T-helper 1 cell treated with Interleukin-12 subunit alpha and Interleukin-12 subunit beta and Interleukin-4 antibody, amounts not matched to agents 30 μg/mL and 1 μg/mL, for 36 hours (primary cell): ENCODE results near the gene TEX261.

ENCODE experiments used
- H3K27ac Mint-ChIP-seq: one replicate; pipeline ENCODE4 v1.8.0; 2021; ENCODE audit warnings: mild to moderate bottlenecking, mixed read lengths
- H3K27me3 Mint-ChIP-seq: one replicate; pipeline ENCODE4 v1.8.0; 2021; ENCODE audit warnings: low read depth, mixed read lengths
- H3K36me3 Mint-ChIP-seq: one replicate; pipeline ENCODE4 v1.8.0; 2021; ENCODE audit warnings: low read depth, mixed read lengths
- H3K4me1 Mint-ChIP-seq: one replicate; pipeline ENCODE4 v1.8.0; 2021; ENCODE audit warnings: low read depth, mixed read lengths
- H3K4me3 Mint-ChIP-seq: one replicate; pipeline ENCODE4 v1.8.0; 2021; ENCODE audit warnings: mild to moderate bottlenecking, moderate library complexity, mixed read lengths
- H3K9me3 Mint-ChIP-seq: one replicate; pipeline ENCODE4 v1.8.0; 2021; ENCODE audit warnings: mixed read lengths

Gene TEX261

DNA sequence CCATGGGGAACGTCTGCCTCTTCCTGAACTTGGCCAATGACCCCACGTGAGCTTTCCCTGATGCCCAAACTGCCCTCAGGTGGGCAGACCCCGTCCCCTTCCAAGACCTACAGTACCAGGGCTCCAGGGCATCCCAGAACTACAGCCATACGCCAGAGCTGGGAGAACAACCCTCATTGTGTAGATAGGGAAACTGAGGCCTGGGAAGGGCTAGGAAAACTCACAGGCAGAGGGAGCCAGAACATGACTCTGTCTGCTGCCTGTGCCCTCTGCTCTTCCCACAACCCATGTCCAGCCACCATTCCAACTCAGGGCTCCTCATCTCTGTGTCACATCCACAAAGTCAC lies 33.1 kb downstream of the TEX261 start:
- peaks cover 23% of the 10 kb centered on the region for H3K27me3 Mint-ChIP-seq
- peaks cover 6% of the 10 kb centered on the region for H3K4me1 Mint-ChIP-seq
- no peaks in the 10 kb centered on the region for H3K9me3 Mint-ChIP-seq
- H3K4me3 Mint-ChIP-seq, result no peak overlapping the region
- H3K27ac Mint-ChIP-seq, result no peak overlapping the region
- no peaks in the 10 kb centered on the region for H3K36me3 Mint-ChIP-seq

DNA sequence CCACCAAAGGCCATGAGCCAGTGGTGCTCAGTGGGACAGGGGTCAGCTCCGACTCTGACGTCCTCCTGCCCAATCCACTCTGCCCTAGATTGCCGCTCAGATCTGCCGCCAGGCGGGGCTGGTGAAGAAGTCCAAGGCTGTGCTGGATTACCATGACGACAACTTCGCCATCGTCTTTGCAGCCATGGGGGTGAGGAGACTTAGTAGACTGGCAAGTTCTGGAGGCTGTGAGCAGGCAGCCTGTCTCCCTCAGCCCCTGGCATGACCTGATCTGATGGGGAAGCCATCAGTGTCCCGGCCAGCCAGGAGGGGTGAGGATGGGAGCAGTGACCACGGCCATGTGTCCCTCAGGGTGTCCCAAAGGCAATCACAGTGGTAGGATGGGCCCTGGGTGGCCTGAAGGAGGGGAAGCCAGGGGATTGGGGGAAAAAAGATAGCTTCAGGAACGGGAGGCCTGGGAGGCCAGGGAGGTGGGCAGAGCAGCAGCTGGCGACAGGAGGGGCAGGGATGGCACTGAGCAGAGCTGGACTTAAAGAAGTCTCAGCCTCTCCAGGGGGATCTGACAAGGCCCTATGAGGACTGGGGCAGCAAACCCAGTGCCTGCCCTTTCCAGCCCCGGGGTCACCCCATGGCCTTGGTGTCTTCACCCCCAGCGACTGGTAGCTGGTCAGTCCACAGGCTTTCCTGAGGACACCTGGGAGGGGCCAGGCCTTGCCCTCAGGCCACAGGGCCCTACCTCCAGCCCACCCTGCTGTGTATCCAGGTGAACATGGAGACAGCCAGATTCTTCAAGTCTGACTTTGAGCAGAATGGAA lies 33.6 kb downstream of the TEX261 start:
- Mint-ChIP-seq H3K27ac (no peak overlapping the region), H3K9me3 (no peaks in the 10 kb centered on the region), H3K4me3 (no peak overlapping the region), H3K4me1 (peaks cover 6% of the 10 kb centered on the region), H3K36me3 (no peaks in the 10 kb centered on the region), H3K27me3 (peaks cover 27% of the 10 kb centered on the region)

DNA sequence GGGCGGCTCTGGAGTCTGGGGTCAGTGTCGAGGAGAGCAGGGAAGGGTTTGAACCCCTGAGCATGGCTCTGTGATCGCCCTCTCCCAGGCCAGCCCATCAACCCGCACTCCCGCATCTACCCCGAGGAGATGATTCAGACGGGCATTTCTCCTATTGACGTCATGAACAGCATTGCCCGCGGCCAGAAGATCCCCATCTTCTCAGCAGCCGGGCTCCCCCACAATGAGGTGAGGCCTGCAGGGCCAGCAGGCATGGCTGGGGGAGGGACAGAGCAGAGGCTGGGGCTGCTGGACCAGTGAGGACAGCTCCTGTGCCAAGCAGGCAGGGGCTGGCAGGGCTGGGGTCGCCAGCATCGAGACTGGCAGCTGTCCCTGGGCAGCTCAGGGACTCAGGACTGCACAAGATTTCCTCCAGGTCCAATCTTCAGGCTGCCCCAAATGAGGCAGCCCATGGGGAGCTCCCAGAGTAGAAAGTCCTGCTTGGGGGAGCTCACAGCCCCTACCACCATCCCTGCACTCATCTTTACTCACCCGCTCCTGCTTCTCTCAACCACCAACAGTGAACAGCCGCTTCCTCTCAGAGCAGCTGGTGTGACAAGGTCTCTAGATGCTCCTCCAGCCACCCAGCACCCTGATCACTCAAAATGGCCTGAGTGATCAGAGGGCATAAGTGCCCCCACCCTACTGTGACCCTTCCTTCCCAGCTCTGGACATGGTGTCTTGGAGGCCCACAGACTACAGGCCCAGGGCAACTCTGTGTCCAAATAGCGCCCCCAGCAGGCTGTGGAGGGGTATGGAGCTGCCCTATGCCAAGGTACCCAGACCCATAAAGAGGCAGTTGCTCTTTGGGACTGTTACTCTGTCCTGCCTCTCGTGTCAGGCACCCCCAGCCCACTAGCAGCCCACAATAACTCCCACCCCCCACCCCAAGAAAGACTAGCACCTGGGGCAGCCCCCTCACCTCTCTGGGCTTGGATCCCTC lies 34.5 kb downstream of the TEX261 start:
- Mint-ChIP-seq H3K27me3 (peaks cover 33% of the 10 kb centered on the region), H3K9me3 (no peaks in the 10 kb centered on the region), H3K27ac (no peak overlapping the region), H3K4me1 (peaks cover 5% of the 10 kb centered on the region), H3K36me3 (no peaks in the 10 kb centered on the region), H3K4me3 (no peak overlapping the region)

DNA sequence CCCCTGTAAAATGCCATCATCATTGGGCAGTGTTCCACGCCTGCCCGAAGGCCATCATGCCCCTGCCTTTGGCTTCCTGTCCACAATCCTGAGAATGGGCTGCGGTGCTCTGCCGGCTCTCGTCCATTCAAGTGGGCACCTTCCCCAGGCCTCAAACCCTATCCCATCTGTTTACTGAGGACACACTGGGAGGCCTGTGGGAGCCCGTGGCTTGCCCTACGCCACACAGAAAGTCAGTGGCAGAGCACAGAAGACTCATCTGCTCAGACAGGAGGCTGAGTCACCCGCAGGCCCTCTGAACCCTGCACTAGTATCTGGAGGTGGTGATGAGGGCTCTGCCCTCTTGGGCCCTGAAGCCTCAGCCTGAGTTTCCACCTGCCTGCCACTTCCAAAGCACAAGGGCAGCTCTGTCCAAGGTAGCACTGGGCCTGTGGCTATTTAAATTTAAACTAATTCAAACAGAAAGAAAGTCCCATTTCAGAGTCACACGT lies 35.4 kb downstream of the TEX261 start:
- no peaks in the 10 kb centered on the region for H3K36me3 Mint-ChIP-seq
- H3K4me1 Mint-ChIP-seq, result peaks cover 2% of the 10 kb centered on the region
- H3K4me3 Mint-ChIP-seq, result no peak overlapping the region
- H3K9me3 Mint-ChIP-seq, result no peaks in the 10 kb centered on the region
- H3K27me3 Mint-ChIP-seq, result peaks cover 36% of the 10 kb centered on the region
- no peak overlapping the region for H3K27ac Mint-ChIP-seq

DNA sequence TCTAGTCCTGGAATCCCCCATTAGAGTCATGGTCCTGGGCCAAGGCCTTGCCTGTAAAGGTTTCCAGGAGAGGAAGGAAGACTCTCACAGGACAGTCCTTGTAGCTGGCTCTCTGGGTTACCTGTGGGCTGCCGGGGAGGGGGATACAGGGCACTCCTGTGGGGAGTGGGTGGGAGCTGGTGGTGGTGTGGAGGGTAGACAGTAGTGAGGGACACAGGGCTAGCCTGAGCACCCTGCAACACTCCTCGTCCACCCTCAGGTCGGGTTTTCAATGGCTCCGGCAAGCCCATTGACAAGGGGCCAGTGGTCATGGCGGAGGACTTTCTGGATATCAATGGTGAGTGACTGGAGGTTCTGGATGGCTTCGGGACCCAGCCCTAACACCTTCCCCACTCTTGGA lies 35.9 kb downstream of the TEX261 start:
- Mint-ChIP-seq H3K4me1 (peaks cover 2% of the 10 kb centered on the region), H3K4me3 (no peak overlapping the region), H3K27me3 (peaks cover 36% of the 10 kb centered on the region), H3K9me3 (no peaks in the 10 kb centered on the region), H3K27ac (no peak overlapping the region), H3K36me3 (no peaks in the 10 kb centered on the region)

DNA sequence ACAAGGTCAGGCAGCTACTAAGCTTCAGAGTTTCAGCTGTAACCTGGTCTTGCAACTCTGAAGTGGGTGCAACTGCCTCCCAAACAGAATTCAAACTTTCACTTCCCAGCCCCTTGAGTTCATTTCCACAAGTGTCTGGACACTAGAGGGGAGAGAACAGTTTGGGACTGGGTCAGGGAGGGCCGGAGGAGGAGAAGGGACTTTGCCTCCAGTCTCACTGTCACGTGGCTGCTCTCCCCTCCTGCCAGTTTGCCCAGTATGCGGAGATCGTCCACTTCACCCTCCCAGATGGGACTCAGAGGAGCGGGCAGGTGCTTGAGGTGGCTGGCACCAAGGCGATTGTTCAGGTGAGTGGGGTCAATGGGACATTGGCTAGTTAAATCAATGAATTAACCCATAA lies 36.9 kb downstream of the TEX261 start:
- peaks cover 32% of the 10 kb centered on the region for H3K27me3 Mint-ChIP-seq

DNA sequence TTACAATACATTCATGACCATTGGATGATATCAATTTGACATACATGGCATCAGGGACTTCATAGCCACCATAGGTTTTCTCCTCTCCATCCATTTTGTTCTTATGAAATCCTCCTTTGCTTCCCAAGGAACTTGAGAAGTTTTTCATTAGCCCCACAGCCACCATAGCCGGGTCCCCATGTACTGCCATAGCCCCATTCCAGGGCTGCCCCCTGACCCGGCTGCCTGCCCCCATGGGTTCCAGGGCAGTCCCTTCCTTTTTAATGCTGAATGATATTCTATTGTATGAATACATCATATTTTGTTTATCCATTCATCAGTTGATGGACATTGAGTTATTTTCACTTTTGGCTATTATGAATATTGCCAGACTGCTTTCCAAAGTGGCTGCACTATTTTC lies 38.5 kb downstream of the TEX261 start:
- H3K4me3 Mint-ChIP-seq, result no peak overlapping the region
- H3K27me3 Mint-ChIP-seq, result peaks cover 29% of the 10 kb centered on the region
- peaks cover 2% of the 10 kb centered on the region for H3K4me1 Mint-ChIP-seq
- H3K36me3 Mint-ChIP-seq, result no peaks in the 10 kb centered on the region
- H3K27ac Mint-ChIP-seq, result no peak overlapping the region
- H3K9me3 Mint-ChIP-seq, result no peaks in the 10 kb centered on the region

More for the DNA sequence above, 36.9 kb downstream of the TEX261 start:
- no peaks in the 10 kb centered on the region for H3K36me3 Mint-ChIP-seq
- no peak overlapping the region for H3K27ac Mint-ChIP-seq
- peaks cover 2% of the 10 kb centered on the region for H3K4me1 Mint-ChIP-seq
- no peak overlapping the region for H3K4me3 Mint-ChIP-seq
- H3K9me3 Mint-ChIP-seq, result no peaks in the 10 kb centered on the region

DNA sequence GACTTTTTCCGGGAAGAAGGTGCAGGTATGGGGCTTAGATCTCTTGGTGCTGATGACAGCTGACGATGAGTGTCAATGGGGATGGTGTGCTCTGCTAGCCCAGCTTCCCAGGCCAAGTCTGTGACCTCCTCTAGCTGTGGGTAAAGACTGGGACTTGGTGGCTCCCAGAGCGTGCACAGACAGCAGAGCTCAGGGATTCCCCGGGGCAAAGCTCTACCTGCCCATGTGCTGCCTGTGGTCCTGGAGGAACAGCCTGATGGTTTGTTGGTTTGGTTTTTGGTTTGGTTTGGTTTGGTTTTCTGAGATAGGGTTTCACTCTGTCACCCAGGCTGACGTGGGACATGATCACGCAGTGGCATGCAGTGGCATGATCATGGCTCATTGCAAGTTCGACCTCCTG lies 39.8 kb downstream of the TEX261 start:
- no peaks in the 10 kb centered on the region for H3K36me3 Mint-ChIP-seq
- no peak overlapping the region for H3K4me3 Mint-ChIP-seq
- peaks cover 2% of the 10 kb centered on the region for H3K4me1 Mint-ChIP-seq
- no peak overlapping the region for H3K27ac Mint-ChIP-seq
- H3K27me3 Mint-ChIP-seq, result peaks cover 34% of the 10 kb centered on the region
- no peaks in the 10 kb centered on the region for H3K9me3 Mint-ChIP-seq

DNA sequence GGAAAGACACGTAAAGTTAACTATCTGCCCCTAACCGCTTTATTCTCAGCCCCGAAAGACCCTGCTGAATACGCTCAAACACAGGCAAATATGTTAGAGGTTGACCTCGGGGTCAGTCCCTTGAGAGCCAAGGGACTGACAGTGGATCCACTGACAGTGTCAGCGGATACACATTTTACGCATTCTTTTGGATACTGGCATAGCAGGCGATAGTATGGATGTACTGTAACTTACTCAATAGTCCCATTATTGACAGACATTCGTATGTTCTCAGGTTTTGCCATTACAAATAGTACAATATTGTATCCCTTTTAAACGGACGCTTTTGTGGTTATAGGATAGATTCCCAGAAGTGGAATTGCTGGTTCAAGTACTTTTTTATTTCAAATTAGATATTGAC lies 45.6 kb downstream of the TEX261 start:
- H3K4me3 Mint-ChIP-seq, result no peak overlapping the region
- H3K36me3 Mint-ChIP-seq, result no peaks in the 10 kb centered on the region
- H3K27me3 Mint-ChIP-seq, result peaks cover 30% of the 10 kb centered on the region
- H3K27ac Mint-ChIP-seq, result no peak overlapping the region
- no peaks in the 10 kb centered on the region for H3K9me3 Mint-ChIP-seq
- peaks cover 14% of the 10 kb centered on the region for H3K4me1 Mint-ChIP-seq

DNA sequence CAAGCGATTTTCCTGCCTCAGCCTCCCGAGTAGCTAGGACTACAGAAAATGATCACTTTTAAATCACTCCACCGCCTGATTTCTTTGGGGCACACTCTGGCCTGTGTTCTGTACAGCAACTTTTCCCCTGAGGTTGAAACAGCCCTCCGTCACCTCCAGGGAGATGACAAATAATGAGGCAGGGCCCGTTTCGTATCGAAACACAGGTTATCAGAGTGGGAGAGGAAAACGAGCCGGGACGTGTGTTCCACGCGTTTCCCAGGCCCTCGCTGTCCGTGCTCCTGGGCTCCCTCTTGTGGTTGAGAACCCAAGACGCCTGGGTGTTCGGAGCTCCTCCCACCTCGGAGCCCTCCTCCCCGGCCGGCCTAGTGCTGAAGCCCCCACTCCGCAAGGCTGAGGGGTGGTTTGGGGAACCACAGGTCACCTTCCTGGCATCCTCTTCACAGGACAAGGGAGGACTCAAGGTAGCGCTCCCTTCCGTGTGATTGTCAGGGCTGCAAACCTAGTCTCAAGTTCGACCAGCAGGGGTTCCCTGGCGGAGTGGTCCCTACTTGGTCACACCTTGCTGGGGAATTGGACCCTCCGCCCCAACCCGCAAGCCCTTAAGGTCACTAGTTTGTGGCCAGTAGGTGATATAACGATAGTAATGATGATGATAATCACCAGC lies 46.2 kb downstream of the TEX261 start:
- peaks cover 14% of the 10 kb centered on the region for H3K4me1 Mint-ChIP-seq
- no peaks in the 10 kb centered on the region for H3K36me3 Mint-ChIP-seq
- peaks cover 26% of the 10 kb centered on the region for H3K27me3 Mint-ChIP-seq
- H3K27ac Mint-ChIP-seq, result no peak overlapping the region
- peak overlapping the region; percentile 71 for H3K4me3 Mint-ChIP-seq
- H3K9me3 Mint-ChIP-seq, result no peaks in the 10 kb centered on the region

DNA sequence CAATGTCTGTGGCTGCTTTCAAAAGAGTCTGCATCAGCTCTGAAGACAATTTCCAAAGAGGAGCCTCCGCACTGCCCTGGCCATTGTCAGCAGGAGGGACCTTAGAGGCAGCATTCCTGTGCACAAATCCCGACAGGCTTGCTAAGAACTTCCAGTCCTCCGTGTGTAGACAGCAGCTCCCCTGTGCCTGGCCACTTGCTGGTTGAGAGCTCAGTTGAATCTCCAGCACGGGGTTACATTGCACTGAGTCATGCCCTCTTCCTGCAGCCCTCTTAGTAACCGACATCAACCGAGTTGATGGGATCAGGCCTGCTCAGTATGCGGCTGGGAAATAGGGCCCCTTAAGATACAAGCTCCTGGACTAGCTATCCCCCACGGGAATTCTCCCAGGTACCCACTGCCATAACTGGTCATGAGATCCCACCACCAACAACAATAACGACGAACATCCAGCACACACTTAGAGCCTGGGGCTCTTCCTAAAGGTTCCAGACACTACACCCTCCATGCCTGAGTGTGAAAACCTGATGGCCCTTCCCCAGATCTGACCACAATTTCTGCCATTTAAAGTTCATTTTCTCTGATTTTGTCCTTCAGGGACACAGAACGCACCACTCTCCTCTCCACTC lies 47.0 kb downstream of the TEX261 start:
- Mint-ChIP-seq H3K9me3 (no peaks in the 10 kb centered on the region), H3K27me3 (peaks cover 22% of the 10 kb centered on the region), H3K4me1 (peaks cover 14% of the 10 kb centered on the region), H3K4me3 (peak overlapping the region; percentile 71), H3K36me3 (no peaks in the 10 kb centered on the region), H3K27ac (peak overlapping the region; percentile 5)

DNA sequence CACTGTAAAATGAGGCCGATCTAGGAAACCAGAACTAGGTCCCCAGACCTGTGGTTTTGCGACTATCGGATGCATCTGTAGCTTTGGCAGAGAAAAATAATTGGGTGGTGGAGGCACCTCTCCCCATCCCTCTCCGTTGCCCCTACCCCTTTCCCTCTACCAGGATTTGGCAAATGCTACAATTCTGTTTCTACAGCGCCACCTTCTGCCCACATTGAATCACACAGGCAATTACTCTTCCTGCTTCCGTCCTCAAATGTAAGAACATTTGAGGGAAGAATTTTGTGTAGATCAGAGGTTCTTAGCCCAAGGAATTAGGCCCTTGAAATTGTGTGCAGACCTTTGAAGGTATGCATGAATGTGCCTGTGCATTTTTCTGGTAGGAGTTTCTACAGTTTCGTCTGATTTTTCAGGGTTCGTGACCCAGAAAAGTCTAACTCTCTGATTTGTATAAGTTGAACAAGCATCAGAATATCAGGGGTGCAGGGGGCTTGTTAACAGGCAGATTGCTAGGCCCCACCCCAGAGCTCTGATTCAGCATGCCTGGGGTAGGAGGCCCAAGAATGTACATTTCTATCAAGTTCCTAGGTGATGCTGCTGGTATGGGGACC lies 47.7 kb downstream of the TEX261 start:
- H3K4me3 Mint-ChIP-seq, result no peak overlapping the region
- H3K4me1 Mint-ChIP-seq, result peaks cover 14% of the 10 kb centered on the region
- H3K27ac Mint-ChIP-seq, result no peak overlapping the region
- peaks cover 22% of the 10 kb centered on the region for H3K27me3 Mint-ChIP-seq
- H3K36me3 Mint-ChIP-seq, result no peaks in the 10 kb centered on the region
- no peaks in the 10 kb centered on the region for H3K9me3 Mint-ChIP-seq

DNA sequence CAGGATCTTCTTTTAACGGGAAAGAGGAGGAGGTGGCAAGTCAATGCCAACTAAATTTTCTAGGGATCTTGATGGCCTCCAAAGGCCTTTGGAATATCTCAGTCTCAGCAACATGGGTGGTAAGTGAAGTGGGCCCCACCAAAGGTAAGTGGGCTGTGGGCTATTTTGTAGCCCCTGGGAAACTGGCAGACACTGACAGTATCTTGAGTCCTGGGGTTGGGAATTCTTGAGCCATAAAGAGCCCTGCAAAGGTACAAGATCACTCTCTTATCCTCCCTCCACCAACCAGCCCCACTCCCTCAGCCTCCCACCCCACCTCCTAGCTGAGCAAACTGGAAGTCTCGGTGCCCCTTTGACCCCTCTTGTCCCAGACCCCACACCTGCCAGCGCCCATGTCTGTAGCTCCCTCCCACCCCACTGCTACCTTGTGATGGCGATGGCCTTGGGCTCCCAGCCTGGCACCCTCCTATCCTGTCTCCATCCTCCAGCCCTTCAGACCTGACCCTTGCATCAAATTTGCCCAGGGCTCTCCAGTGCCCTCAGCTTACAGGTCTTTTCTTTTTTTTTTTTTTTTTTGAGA lies 50.5 kb downstream of the TEX261 start:
- peaks cover 20% of the 10 kb centered on the region for H3K27me3 Mint-ChIP-seq
- no peak overlapping the region for H3K27ac Mint-ChIP-seq
- no peak overlapping the region for H3K4me3 Mint-ChIP-seq
- peaks cover 14% of the 10 kb centered on the region for H3K4me1 Mint-ChIP-seq
- no peaks in the 10 kb centered on the region for H3K36me3 Mint-ChIP-seq
- no peaks in the 10 kb centered on the region for H3K9me3 Mint-ChIP-seq
